Mesendoderm (in vitro differentiated cells): ENCODE results near the gene TMEM31.
A peak's percentile ranks its signal among the peaks of the same experiment; 100 is the strongest.

Experiments used
- DNase-seq: peaks from one replicate; pipeline ENCODE4 v3.0.0; 2013
- H2AK5ac ChIP-seq: 2 replicates; pipeline ENCODE4 v1.6.1; 2013; ENCODE audit warnings: low read length, inconsistent platforms
- H2BK120ac ChIP-seq: 2 replicates; pipeline ENCODE4 v1.6.1; 2013; ENCODE audit warnings: low read depth, mild to moderate bottlenecking, low read length, moderate library complexity, mixed read lengths
- H2BK15ac ChIP-seq: replicated peaks from 2 replicates; pipeline ENCODE4 v1.6.1; 2013; ENCODE audit warnings: low read depth, mild to moderate bottlenecking, moderate library complexity
- H2BK5ac ChIP-seq: 2 replicates; pipeline ENCODE4 v1.6.1; 2013; ENCODE audit warnings: low read length, inconsistent platforms
- H3K18ac ChIP-seq: 2 replicates; pipeline ENCODE4 v1.6.1; 2013; ENCODE audit warnings: mild to moderate bottlenecking, low read length, mixed read lengths
- H3K23ac ChIP-seq: one replicate; pipeline ENCODE4 v1.6.1; 2013; ENCODE audit warnings: low read length
- H3K27ac ChIP-seq: 2 replicates; pipeline ENCODE4 v1.5.1; 2013; ENCODE audit warnings: low read depth, mild to moderate bottlenecking, inconsistent platforms, low read length, moderate library complexity
- H3K27me3 ChIP-seq: 2 replicates; pipeline ENCODE4 v1.6.1; 2013; ENCODE audit warnings: low read length, control low read depth, mild to moderate bottlenecking, inconsistent platforms; ENCODE audit not compliant: insufficient read depth, poor library complexity
- H3K36me3 ChIP-seq: 2 replicates; pipeline ENCODE4 v1.6.1; 2013; ENCODE audit warnings: low read length, inconsistent platforms; ENCODE audit not compliant: control insufficient read depth, insufficient read depth
- H3K4ac ChIP-seq: one replicate; pipeline ENCODE4 v1.6.1; 2013; ENCODE audit warnings: low read depth, mild to moderate bottlenecking, low read length, moderate library complexity
- H3K4me1 ChIP-seq: 2 replicates; pipeline ENCODE4 v1.6.1; 2013; ENCODE audit warnings: low read depth, low read length, inconsistent platforms; ENCODE audit not compliant: control insufficient read depth
- H3K4me2 ChIP-seq: 2 replicates; pipeline ENCODE4 v1.6.1; 2013; ENCODE audit warnings: low read length
- H3K4me3 ChIP-seq: 2 replicates; pipeline ENCODE4 v1.5.1; 2013; ENCODE audit warnings: mild to moderate bottlenecking, low read length
- H3K56ac ChIP-seq: one replicate; pipeline ENCODE4 v1.6.1; 2013; ENCODE audit warnings: low read length
- H3K79me1 ChIP-seq: 2 replicates; pipeline ENCODE4 v1.6.1; 2013; ENCODE audit warnings: low read length, inconsistent platforms
- H3K79me2 ChIP-seq: 2 replicates; pipeline ENCODE4 v1.6.1; 2013; ENCODE audit warnings: mild to moderate bottlenecking, low read length; ENCODE audit not compliant: control insufficient read depth, insufficient read depth
- H3K9ac ChIP-seq: 2 replicates; pipeline ENCODE4 v1.6.1; 2013; ENCODE audit warnings: low read length, inconsistent platforms
- H4K5ac ChIP-seq: one replicate; pipeline ENCODE4 v1.6.1; 2013; ENCODE audit warnings: low read length
- H4K8ac ChIP-seq: one replicate; pipeline ENCODE4 v1.6.1; 2013; ENCODE audit warnings: low read depth, mild to moderate bottlenecking, control low read depth, low read length, moderate library complexity
- WGBS: extraction: QIAGEN DNeasy Blood & Tissue Kit; methylation state at CpG from one replicate; pipeline ENCODE4 v1.1.7; 2013; ENCODE audit warnings: low lambda C conversion rate, missing lambda C conversion rate; ENCODE audit not compliant: insufficient coverage; ENCODE audit errors: extremely low coverage; 5-methylcytosine and 5-hydroxymethylcytosine counted together

TMEM31 gene

GRCh38 chrX:103678199-103678993, 32.3 kb upstream of the TMEM31 start:
- Histone ChIP-seq H3K56ac (no peak overlapping the region), H3K27ac (no peak overlapping the region), H3K79me1 (no peaks in the 10 kb centered on the region), H3K4me1 (no peaks in the 10 kb centered on the region), H3K4me3 (no peak overlapping the region), H2AK5ac (no peak overlapping the region), H4K8ac (no peak overlapping the region), H3K9ac (no peak overlapping the region), H3K23ac (no peak overlapping the region), H3K36me3 (no peaks in the 10 kb centered on the region), H3K79me2 (no peaks in the 10 kb centered on the region), H3K27me3 (no peaks in the 10 kb centered on the region), H2BK5ac (no peak overlapping the region), H3K4me2 (no peak overlapping the region), H3K4ac (no peak overlapping the region), H2BK15ac (no peak overlapping the region), H4K5ac (no peak overlapping the region), H2BK120ac (no peak overlapping the region), H3K18ac (no peak overlapping the region)
- no peak for DNase-seq
- WGBS = no CpG with 5 or more reads among the region's 5 CpGs

GRCh38 chrX:103681443-103681842, 29.3 kb upstream of the TMEM31 start:
- Histone ChIP-seq H3K27ac (no peak overlapping the region), H3K36me3 (peaks cover 3% of the 10 kb centered on the region)

GRCh38 chrX:103685396-103685795, 25.3 kb upstream of the TMEM31 start:
- no peak overlapping the region for H3K4me2 ChIP-seq
- no peak overlapping the region for H3K27ac ChIP-seq
- no peaks in the 10 kb centered on the region for H3K4me1 ChIP-seq
- H4K8ac ChIP-seq = no peak overlapping the region
- H2BK5ac ChIP-seq = no peak overlapping the region
- H3K9ac ChIP-seq = peak overlapping the region; percentile 79
- no peak overlapping the region for H2AK5ac ChIP-seq
- H3K4ac ChIP-seq = no peak overlapping the region
- H4K5ac ChIP-seq = no peak overlapping the region
- H3K79me2 ChIP-seq = peaks cover 13% of the 10 kb centered on the region
- no peaks in the 10 kb centered on the region for H3K27me3 ChIP-seq
- no peak overlapping the region for H2BK120ac ChIP-seq
- H3K23ac ChIP-seq = no peak overlapping the region
- no CpG with 5 or more reads among the region's 5 CpGs for WGBS
- no peak overlapping the region for H2BK15ac ChIP-seq
- no peak overlapping the region for H3K56ac ChIP-seq
- H3K79me1 ChIP-seq = no peaks in the 10 kb centered on the region
- H3K36me3 ChIP-seq = peaks cover 3% of the 10 kb centered on the region
- no peak for DNase-seq
- H3K18ac ChIP-seq = no peak overlapping the region
- H3K4me3 ChIP-seq = peak overlapping the region; percentile 72

More at GRCh38 chrX:103681443-103681842, 29.3 kb upstream of the TMEM31 start:
- Histone ChIP-seq H2BK15ac (no peak overlapping the region), H3K4me3 (no peak overlapping the region), H3K27me3 (no peaks in the 10 kb centered on the region), H2AK5ac (no peak overlapping the region), H3K79me2 (peaks cover 13% of the 10 kb centered on the region), H3K4ac (no peak overlapping the region), H3K18ac (no peak overlapping the region), H3K4me1 (no peaks in the 10 kb centered on the region), H2BK120ac (no peak overlapping the region), H3K56ac (no peak overlapping the region), H3K4me2 (no peak overlapping the region), H3K9ac (no peak overlapping the region), H3K79me1 (no peaks in the 10 kb centered on the region), H4K8ac (no peak overlapping the region), H3K23ac (no peak overlapping the region), H4K5ac (no peak overlapping the region), H2BK5ac (no peak overlapping the region)
- no peak for DNase-seq
- no CpG with 5 or more reads among the region's 2 CpGs for WGBS

GRCh38 chrX:103686199-103687072, 24.3 kb upstream of the TMEM31 start, which contains the start of gene MORF4L2:
Gene MORF4L2 (minus strand): TSS chrX:103686699. CDS start chrX:103677027, 9,672 bp downstream.
- no peak within 1 kb of the TSS for H3K23ac ChIP-seq
- H4K5ac ChIP-seq = no peak within 1 kb of the TSS
- no peak within 1 kb of the TSS for H2BK15ac ChIP-seq
- peak within 1 kb of the TSS; percentile 52 for H3K4me2 ChIP-seq
- no peak within 1 kb of the TSS for H2BK5ac ChIP-seq
- no CpG with 5 or more reads among the region's 37 CpGs for WGBS
- no peaks in the 10 kb centered on the region for H3K27me3 ChIP-seq
- H2AK5ac ChIP-seq = no peak within 1 kb of the TSS
- no peaks in the 10 kb centered on the region for H3K4me1 ChIP-seq
- DNase-seq = peak; percentile 99
- peak within 1 kb of the TSS; percentile 90 for H3K18ac ChIP-seq
- peak within 1 kb of the TSS; percentile 92 for H3K4me3 ChIP-seq
- H3K4ac ChIP-seq = peak within 1 kb of the TSS; percentile 70
- H2BK120ac ChIP-seq = no peak within 1 kb of the TSS
- peak within 1 kb of the TSS; percentile 94 for H3K27ac ChIP-seq
- peak within 1 kb of the TSS; percentile 93 for H3K56ac ChIP-seq
- H3K36me3 ChIP-seq = peaks cover 3% of the 10 kb centered on the region
- peak within 1 kb of the TSS; percentile 89 for H3K9ac ChIP-seq
- no peaks in the 10 kb centered on the region for H3K79me1 ChIP-seq
- H4K8ac ChIP-seq = no peak within 1 kb of the TSS
- H3K79me2 ChIP-seq = peaks cover 13% of the 10 kb centered on the region

GRCh38 chrX:103687073-103687695, 23.5 kb upstream of the TMEM31 start:
- no peak overlapping the region for H2AK5ac ChIP-seq
- no peak overlapping the region for H3K23ac ChIP-seq
- H3K27ac ChIP-seq = peak overlapping the region; percentile 94
- no peak overlapping the region for H2BK15ac ChIP-seq
- H4K5ac ChIP-seq = no peak overlapping the region
- H4K8ac ChIP-seq = no peak overlapping the region
- H3K56ac ChIP-seq = peak overlapping the region; percentile 93
- H3K27me3 ChIP-seq = no peaks in the 10 kb centered on the region
- no CpG with 5 or more reads among the region's 40 CpGs for WGBS
- H3K4me1 ChIP-seq = no peaks in the 10 kb centered on the region
- H3K79me2 ChIP-seq = peaks cover 13% of the 10 kb centered on the region
- peak overlapping the region; percentile 89 for H3K9ac ChIP-seq
- H3K36me3 ChIP-seq = peaks cover 3% of the 10 kb centered on the region
- DNase-seq = no peak
- H3K4me3 ChIP-seq = peak overlapping the region; percentile 58
- H3K79me1 ChIP-seq = no peaks in the 10 kb centered on the region
- no peak overlapping the region for H2BK5ac ChIP-seq
- H2BK120ac ChIP-seq = no peak overlapping the region
- peak overlapping the region; percentile 52 for H3K4me2 ChIP-seq
- peak overlapping the region; percentile 29 for H3K18ac ChIP-seq
- peak overlapping the region; percentile 18 for H3K4ac ChIP-seq
